GM12874 (cell line): ENCODE results near the gene ZC3H18.
A peak's percentile ranks its signal among the peaks of the same experiment; 100 is the strongest.

Experiments
- CTCF ChIP-seq: IDR thresholded peaks from 2 replicates; pipeline ENCODE4 v1.5.1; 2011; ENCODE audit warnings: low read depth, mild to moderate bottlenecking, control low read depth, low read length, moderate library complexity; ENCODE audit not compliant: insufficient read depth

Gene ZC3H18

DNA sequence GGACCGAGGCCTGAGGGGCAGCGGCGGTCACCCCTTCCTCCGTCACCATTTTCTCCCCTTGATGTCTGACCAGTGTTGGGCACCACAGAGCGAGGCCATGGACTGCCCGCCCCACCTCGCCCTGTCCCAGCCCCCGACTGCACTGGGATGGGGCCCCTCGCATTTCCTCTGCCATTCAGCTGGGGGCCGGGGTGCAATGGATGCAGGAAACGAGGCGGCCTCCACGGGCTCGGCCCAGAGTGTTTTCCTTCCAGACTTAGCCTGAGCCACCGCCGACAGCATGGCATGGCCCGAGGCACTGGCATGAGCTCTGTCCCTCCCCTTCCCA, 44.6 kb upstream of the ZC3H18 start:
- TF ChIP-seq CTCF, result no peak

DNA sequence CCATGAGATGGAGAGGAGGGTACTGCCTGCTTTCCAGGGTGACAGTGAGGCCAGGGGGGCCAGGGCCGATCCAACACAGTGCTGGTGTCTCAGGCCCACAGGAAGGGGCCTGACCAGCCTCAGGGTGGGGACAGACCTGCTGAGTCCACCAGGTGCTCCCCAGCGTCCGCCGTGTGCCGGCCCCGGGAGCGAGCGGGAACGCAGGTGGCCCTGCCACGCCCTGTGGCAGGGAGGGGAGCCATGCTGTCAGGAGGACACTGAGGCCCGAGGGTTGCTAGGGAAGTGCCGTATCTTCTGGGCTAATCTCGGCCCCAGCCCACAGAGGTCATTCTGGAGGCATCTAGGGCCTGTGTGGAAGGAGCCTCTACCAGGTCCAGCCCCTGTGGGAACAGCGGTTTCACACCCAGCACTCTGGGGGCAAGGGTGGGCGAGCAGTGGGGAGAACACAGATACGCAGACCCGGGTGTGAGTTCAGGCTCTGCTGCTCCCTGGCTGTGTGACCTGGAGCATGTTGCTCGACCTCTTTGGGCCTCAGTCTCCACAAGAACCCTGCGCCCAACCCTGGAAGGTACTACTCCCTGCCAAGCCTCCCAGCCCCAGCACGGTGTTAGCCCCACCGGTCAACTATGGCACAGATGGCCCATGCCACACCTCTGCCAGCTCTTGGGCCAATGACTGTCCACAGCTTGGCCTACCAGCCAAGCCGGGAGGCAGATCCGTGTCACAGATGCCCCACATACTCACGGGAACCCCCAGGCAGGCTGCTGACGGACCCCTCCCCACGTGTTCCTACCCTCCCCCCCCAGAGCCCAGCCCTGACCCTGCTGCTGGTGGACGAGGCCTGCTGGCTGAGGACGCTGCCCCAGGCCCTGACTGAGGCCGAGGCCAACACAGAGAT, 43.9 kb upstream of the ZC3H18 start:
- TF ChIP-seq CTCF, result no peak

DNA sequence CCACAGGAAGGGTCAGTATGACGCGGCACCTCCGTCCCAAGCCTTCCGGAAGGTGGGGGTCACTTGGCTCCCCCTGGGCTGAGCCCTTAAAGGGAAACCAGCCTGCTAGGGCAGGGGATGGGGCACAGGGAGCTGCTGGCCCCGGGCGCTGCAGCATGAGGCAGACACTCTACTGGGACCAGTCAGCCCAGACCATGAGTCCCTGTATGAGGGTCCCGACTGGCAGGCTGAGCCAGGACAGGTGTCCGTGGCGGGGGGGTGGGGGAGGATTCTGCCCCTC, 43.4 kb upstream of the ZC3H18 start:
- TF ChIP-seq CTCF, result no peak

GRCh38 chr16:88527186-88527936, 42.8 kb upstream of the ZC3H18 start:
- TF ChIP-seq CTCF, result peak; percentile 94

DNA sequence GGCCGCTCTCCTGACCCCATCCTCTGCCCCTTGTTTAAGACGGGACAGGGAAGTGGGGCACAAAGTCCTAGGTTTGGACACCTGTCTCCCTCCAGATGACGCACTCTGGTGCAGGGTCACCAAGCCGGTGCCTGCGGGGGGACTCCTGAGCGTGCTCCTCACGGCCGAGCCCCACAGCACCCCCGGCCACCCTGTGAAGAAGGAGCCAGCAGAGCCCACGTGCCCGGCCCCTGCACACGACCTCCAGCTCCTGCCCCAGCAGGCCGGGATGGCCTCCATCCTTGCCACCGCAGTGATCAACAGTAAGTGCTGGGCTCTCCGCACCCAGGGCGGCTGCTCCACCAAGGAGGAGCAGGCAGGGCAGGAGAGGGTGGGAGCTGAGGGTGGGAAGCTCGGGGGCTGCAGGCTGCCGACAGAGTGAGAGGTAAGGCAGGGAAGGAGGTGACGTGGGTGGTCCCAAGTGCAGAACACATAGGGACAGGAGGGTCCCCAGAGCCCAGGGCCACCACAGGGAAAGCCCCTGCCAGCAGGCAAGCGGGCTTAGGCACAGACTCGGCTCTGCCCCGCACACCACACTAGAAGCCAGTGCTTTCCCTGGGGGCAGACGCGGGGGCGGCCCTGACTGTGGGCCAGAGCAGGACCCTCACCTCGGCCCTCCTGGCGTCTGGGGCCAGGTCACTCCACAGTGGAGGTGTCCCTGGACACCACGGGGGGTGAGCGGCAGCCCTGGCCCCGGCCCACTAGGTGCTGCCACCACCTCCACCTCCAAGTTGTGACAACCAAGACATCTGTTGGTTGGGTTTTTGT, 42.1 kb upstream of the ZC3H18 start:
- TF ChIP-seq CTCF, result no peak

GRCh38 chr16:88528902-88529318, 41.3 kb upstream of the ZC3H18 start:
- TF ChIP-seq CTCF, result no peak

DNA sequence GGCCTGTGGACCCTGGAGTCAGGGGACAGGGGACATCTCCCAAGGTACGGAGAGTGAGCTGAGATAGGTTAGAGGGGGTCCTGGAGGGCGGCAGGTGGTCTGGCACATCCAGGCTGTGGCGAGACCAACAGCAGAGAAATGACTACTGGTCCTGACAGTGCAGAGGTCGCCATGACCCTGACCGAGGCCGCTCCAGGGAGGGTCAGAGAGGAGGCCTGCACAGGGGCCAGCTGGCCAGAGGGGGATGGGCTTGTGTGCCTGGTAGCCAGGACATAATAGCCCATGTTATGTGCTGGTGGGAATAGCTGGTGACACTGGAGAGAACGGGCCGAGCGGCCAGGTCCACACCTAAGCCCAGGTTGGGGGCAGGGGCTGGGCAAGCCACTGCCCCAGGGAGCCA, 40.6 kb upstream of the ZC3H18 start:
- TF ChIP-seq CTCF, result no peak
